Prostate gland (tissue), 2 donors: ENCODE results near the gene PFKP.

Experiments used
- CTCF ChIP-seq, 4 experiments: fragments of 200-600 bp in 2 of 4; fragments of 450-650 bp in 2 of 4; sonication (generic) in 2 of 4; IDR thresholded peaks; 1 replicate in 3 of 4; 2 replicates in 1 of 4; pipeline ENCODE4 v1.5.1; 2016 to 2019; ENCODE audit warnings: antibody characterized with exemption in 4 of 4, mild to moderate bottlenecking in 2 of 4, moderate library complexity in 2 of 4
- POLR2A ChIP-seq: fragments of 450-650 bp; IDR thresholded peaks from one replicate; pipeline ENCODE4 v1.6.1; 2016; ENCODE audit warnings: antibody characterized with exemption, mild to moderate bottlenecking

GRCh38 chr10:3059974-3060373 lies 7.4 kb upstream of the PFKP start:
- TF ChIP-seq CTCF (IDR thresholded peaks at IDR 0.05) (no peak), POLR2A (no peak)
